ENCODE data around the gene HMGB4. TPM values are rescaled to one million over a fixed set of nuclear protein-coding genes. Genes with fewer than 3 reads are reported as not detected.

The HMGB4 gene
- total RNA-seq, 1 experiment from 2014 or later: not detected

DNA sequence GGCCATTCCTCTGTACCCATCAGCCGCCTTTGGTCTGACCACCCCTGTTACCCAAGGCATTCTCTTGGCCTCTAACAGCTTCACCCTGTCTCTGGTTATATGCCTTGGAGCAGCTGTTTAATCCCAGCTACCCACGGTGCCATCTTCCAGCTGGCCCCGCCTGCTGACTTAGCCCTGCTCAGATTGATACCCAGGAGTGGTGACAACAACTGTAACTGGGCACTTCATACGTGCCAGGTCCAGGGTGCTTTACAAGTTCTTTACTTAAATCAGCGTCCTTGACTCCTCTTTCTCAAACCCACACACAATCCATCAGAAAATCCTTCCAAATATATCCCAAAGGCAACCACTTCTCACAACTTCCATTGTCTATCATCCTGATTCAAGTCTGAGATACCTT, 37.2 kb upstream of the HMGB4 start:
- no peaks in the 10 kb centered on the region for H3K9me3 ChIP-seq (replicated peaks)
- no peaks in the 10 kb centered on the region for H3K4me1 ChIP-seq (replicated peaks)
- no peaks in the 10 kb centered on the region for H3K36me3 ChIP-seq
- DNase-seq (ENCODE audit: low read depth in 1 of 2, low spot score in 2 of 2): no peak
- H3K27me3 ChIP-seq (replicated peaks): no peaks in the 10 kb centered on the region
- H3K27ac ChIP-seq: no peak overlapping the region
- no peak overlapping the region for H3K4me3 ChIP-seq

DNA sequence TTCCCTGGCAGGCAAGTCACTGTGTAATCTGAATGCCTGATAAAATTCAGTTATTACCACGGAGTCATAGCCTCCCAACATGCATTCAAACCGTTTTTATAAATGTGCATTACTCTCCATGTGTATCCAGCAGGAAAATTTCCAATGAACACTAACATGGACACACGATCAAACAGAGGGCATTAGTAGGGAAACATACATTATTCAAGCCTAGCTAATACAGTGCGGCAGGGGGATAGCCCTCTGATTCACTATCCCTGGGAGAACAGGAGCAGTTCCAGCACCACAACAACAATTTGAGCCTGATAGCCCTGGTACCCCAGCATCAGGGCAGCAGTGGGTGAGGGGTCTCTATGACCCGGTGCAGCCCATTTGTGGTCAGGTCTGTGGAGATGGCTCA, 35.8 kb upstream of the HMGB4 start:
- H3K27me3 ChIP-seq (replicated peaks): no peaks in the 10 kb centered on the region
- H3K4me1 ChIP-seq (replicated peaks): no peaks in the 10 kb centered on the region
- no peaks in the 10 kb centered on the region for H3K9me3 ChIP-seq (replicated peaks)
- no peaks in the 10 kb centered on the region for H3K36me3 ChIP-seq
- no peak overlapping the region for H3K4me3 ChIP-seq
- DNase-seq (ENCODE audit: low read depth in 1 of 2, low spot score in 2 of 2): no peak
- H3K27ac ChIP-seq: no peak overlapping the region

DNA sequence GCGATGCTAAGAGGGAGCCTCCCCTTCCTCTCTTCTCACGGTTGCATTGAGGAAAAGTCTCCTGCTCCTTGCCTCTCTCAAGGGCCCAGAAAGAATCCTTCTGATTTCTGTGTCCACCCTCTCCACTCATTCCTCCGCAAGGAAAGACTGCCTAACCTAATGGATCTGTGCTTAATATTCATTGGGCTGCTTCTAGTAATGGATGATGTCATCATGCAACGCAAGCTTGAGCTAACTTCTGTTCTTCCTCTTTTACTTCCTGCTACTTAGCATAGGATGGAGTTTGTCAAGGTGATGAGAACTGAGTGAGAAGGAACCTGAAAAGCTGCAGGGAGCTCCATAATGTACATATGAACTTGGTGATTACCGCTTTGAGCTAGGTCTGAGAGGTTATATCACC, 35.2 kb upstream of the HMGB4 start:
- no peak for DNase-seq (ENCODE audit: low read depth in 1 of 2, low spot score in 2 of 2)
- Histone ChIP-seq H3K4me3 (no peak overlapping the region), H3K36me3 (no peaks in the 10 kb centered on the region), H3K4me1 (replicated peaks) (no peaks in the 10 kb centered on the region), H3K27me3 (replicated peaks) (no peaks in the 10 kb centered on the region), H3K9me3 (replicated peaks) (no peaks in the 10 kb centered on the region), H3K27ac (no peak overlapping the region)

DNA sequence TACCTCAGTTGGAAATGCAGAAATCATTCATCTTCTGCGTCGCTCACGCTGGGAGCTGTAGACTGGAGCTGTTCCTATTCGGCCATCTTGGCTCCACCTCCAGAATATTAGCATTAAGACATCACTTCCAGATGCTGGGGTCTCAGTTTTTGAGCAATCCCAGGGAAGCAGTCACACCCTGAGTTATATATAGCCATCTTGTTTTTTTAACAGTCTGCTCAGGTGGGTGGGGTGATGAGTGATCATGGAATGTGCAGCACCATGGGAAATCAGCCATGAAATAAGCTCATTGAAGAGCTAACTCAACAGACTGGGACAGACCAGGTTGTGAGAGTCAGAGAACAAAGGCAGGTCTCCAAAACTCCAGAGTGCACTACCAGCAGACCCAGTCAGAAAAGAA, 27.0 kb upstream of the HMGB4 start:
- no peaks in the 10 kb centered on the region for H3K36me3 ChIP-seq
- DNase-seq (ENCODE audit: low read depth in 1 of 2, low spot score in 2 of 2): no peak
- H3K4me1 ChIP-seq (replicated peaks): no peaks in the 10 kb centered on the region
- no peaks in the 10 kb centered on the region for H3K9me3 ChIP-seq (replicated peaks)
- H3K27ac ChIP-seq: no peak overlapping the region
- H3K4me3 ChIP-seq: no peak overlapping the region
- no peaks in the 10 kb centered on the region for H3K27me3 ChIP-seq (replicated peaks)

DNA sequence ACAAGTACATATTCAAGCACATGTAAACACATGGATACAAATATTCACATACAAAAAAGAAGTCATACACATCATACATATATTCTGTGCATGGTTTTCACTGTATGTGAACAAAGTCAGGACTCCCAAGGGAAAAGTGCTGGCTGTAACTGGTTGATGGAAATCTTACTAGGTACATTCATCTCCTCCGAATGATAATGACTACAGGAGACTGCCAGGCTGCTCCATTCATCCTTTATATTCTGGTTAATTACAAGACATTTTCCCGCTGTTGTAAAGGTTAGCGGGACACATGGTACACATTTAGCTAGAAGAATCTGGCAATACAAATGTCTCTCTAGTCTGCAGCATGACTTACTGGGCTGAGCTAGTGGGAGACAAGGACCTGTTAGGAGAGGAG, 26.2 kb upstream of the HMGB4 start:
- no peak for DNase-seq (ENCODE audit: low read depth in 1 of 2, low spot score in 2 of 2)
- Histone ChIP-seq H3K4me3 (no peak overlapping the region), H3K27me3 (replicated peaks) (no peaks in the 10 kb centered on the region), H3K4me1 (replicated peaks) (no peaks in the 10 kb centered on the region), H3K27ac (no peak overlapping the region), H3K36me3 (no peaks in the 10 kb centered on the region), H3K9me3 (replicated peaks) (no peaks in the 10 kb centered on the region)

DNA sequence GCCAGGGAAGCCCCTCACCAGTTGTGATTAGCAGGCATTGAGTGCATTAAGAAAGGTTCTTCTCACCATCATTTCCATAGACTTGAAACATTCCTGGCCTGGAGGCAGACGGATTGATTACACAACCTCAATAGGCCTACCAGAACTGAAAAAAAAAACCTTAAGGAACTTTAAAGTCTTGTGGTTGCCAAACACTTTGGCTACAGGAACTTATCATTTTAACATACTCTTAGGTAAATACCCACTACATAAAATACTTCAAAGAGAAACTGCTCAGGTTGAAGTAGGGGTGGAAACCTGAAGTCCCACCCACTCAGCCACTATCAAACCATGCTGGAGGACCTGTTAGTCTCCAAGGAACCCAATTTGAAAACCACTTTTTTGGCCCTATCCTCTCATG, 22.4 kb upstream of the HMGB4 start:
- no peak for DNase-seq (ENCODE audit: low read depth in 1 of 2, low spot score in 2 of 2)
- H3K36me3 ChIP-seq: no peaks in the 10 kb centered on the region
- H3K4me3 ChIP-seq: no peak overlapping the region
- no peaks in the 10 kb centered on the region for H3K4me1 ChIP-seq (replicated peaks)
- H3K9me3 ChIP-seq (replicated peaks): no peaks in the 10 kb centered on the region
- H3K27me3 ChIP-seq (replicated peaks): no peaks in the 10 kb centered on the region
- H3K27ac ChIP-seq: no peak overlapping the region

DNA sequence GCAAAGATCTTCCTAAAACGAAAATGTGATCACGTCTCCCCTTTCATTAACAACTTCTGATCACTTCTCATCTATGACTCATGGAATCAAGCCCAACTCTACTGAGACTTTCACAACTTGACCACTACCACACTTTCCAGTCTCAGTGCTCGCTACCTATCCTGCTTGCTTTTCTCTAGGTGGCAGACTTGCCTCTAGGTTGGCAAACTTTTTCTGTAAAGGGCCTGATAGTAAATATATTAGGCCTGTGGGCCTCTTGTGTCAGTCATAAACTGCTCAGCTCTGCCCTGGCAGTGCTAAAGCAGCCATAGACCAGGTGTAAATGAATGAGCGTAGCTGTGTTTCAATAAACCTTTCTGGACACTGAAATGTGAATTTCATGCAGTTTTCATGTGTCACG, 21.5 kb upstream of the HMGB4 start:
- DNase-seq (ENCODE audit: low read depth in 1 of 2, low spot score in 2 of 2): no peak
- H3K4me3 ChIP-seq: no peak overlapping the region
- no peaks in the 10 kb centered on the region for H3K9me3 ChIP-seq (replicated peaks)
- H3K27me3 ChIP-seq (replicated peaks): no peaks in the 10 kb centered on the region
- no peaks in the 10 kb centered on the region for H3K4me1 ChIP-seq (replicated peaks)
- no peak overlapping the region for H3K27ac ChIP-seq
- no peaks in the 10 kb centered on the region for H3K36me3 ChIP-seq

DNA sequence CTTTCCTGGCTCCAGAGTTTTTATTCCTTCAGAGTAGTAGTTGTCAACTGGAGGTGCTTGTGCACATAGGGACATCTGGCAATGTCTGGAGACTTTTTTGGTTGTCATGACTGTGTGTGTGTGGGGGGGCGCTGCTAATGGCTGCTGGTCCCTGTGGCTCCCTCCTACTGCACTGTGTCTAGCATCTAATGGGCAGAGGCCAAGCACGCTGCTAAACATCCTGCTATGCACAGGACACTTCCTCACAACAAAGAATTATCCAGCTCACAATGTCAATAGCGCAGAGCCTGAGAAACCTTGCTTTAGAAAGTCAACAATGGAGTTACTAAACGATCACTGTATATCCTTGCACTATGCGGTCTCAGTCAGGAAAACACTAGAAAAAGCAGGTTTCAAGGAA, 19.7 kb upstream of the HMGB4 start:
- no peak for DNase-seq (ENCODE audit: low read depth in 1 of 2, low spot score in 2 of 2)
- Histone ChIP-seq H3K4me1 (replicated peaks) (no peaks in the 10 kb centered on the region), H3K36me3 (no peaks in the 10 kb centered on the region), H3K4me3 (no peak overlapping the region), H3K9me3 (replicated peaks) (no peaks in the 10 kb centered on the region), H3K27ac (no peak overlapping the region), H3K27me3 (replicated peaks) (no peaks in the 10 kb centered on the region)

DNA sequence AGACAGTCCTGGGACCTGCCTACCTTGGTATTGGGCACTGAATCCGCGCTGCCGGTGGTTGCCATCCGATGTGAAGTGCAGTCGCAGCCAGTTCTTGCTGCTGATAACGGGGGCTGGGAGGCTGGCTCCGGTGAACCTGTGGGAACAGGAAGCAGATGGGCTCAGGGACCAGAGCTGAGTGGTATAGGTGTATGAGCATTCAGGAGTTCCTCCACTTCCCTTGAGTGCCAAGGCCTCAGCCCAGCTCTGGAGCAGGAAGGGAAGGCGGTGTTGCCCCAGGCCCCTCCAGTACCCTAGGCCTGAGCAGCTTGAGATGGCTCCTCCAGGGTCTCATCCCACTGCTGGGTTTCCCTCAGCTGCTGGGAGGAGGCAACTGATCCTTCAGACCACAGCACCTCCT, 17.0 kb upstream of the HMGB4 start:
- Histone ChIP-seq H3K36me3 (no peaks in the 10 kb centered on the region), H3K27ac (no peak overlapping the region), H3K4me3 (no peak overlapping the region), H3K9me3 (replicated peaks) (no peaks in the 10 kb centered on the region), H3K4me1 (replicated peaks) (no peaks in the 10 kb centered on the region), H3K27me3 (replicated peaks) (no peaks in the 10 kb centered on the region)
- no peak for DNase-seq (ENCODE audit: low read depth in 1 of 2, low spot score in 2 of 2)

DNA sequence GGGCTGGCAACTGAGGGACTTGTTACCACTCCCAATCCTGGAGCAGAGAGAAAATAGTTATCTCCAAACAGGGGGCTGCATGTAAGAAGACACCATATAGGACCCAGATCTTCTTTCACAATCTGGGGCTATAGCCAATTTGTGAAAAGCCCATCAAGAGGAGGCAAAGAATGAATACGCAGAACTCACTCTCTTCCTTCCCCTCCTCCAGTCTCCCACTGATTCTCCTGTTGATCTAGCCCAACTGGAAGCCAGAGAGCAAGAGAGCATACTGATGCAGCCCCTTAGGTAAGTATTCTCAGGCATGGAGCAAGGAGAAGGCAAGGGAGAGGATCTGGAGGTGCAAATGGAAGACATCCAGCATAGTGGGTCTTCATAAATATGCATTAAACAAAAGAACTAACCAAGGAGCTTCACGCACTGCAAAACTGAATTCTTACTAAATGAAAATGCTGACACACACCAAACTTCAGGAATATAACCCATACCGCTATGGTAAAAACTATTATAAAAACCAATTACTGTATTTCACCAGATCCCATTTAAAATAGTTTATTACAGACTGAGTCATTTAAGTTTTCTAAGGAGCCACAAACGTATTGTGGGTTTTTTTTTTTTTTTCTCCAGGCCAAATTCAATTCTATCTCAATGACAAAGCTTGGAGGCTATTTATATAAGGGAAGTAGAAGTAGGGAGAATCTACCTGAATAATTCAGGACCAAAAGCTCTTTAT, 15.5 kb upstream of the HMGB4 start:
- H3K4me1 ChIP-seq (replicated peaks): no peaks in the 10 kb centered on the region
- no peak overlapping the region for H3K4me3 ChIP-seq
- no peak for DNase-seq (ENCODE audit: low read depth in 1 of 2, low spot score in 2 of 2)
- no peaks in the 10 kb centered on the region for H3K36me3 ChIP-seq
- no peaks in the 10 kb centered on the region for H3K9me3 ChIP-seq (replicated peaks)
- H3K27me3 ChIP-seq (replicated peaks): no peaks in the 10 kb centered on the region
- H3K27ac ChIP-seq: no peak overlapping the region

DNA sequence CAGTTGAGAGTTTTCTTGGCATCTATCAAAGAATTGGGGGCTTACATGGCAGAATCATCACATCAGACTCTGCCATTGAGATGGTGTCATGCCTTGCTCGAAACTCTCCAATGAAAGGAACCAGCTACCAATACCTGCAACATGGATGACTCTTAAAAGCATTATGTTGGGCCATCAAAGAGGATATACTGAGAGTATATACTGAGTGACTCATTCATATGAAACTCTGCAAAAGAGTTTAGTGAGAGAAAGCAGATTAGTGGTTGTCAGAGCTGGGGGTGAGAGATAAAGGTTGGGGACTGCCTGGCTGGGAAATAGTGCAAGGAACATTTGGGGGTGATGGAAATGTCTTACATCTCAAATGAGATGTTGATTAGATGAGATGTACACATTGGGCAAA, 14.7 kb upstream of the HMGB4 start:
- Histone ChIP-seq H3K27ac (no peak overlapping the region), H3K36me3 (no peaks in the 10 kb centered on the region), H3K9me3 (replicated peaks) (no peaks in the 10 kb centered on the region), H3K4me1 (replicated peaks) (no peaks in the 10 kb centered on the region), H3K27me3 (replicated peaks) (no peaks in the 10 kb centered on the region), H3K4me3 (no peak overlapping the region)
- DNase-seq (ENCODE audit: low read depth in 1 of 2, low spot score in 2 of 2): no peak

DNA sequence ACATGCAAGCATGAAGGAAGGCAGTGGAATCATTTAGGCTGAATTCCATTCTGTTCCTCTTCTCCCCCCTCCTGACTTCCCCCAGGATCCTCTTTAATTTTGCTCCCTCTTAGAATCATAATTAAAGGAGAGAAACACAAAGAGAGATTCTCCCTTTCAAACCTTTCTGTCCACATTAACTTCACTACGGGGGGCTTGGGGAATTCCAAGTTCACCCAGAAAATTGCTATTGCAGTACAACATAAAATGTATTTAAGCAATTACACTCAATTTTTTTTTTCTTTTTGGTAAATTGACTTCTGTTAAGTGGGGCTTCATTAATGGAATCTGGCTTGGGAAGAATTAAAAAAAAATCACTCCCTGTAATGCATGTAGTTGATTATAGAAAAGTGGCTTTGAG, 13.4 kb upstream of the HMGB4 start:
- DNase-seq (ENCODE audit: low read depth in 1 of 2, low spot score in 2 of 2): no peak
- no peaks in the 10 kb centered on the region for H3K36me3 ChIP-seq
- H3K27ac ChIP-seq: no peak overlapping the region
- no peaks in the 10 kb centered on the region for H3K27me3 ChIP-seq (replicated peaks)
- no peak overlapping the region for H3K4me3 ChIP-seq
- H3K9me3 ChIP-seq (replicated peaks): no peaks in the 10 kb centered on the region
- H3K4me1 ChIP-seq (replicated peaks): no peaks in the 10 kb centered on the region

DNA sequence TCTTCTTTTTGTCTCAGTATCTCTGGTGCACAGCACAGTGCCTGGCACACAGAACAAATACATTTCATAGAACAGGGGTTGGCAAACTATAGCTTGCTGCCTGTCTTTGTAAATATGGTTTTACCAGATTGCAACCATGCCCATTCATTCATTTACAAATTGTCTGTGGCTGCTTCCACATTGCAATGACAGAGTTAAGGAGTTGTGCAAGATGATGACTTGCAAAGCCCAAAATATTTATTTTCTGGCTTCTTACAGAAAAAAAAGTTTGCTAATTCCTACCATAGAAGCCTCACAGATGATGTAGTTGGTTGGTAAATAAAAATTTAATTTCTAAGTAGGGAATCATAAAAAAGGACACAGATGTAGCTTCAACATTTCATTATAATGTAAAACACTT, 11.2 kb upstream of the HMGB4 start:
- no peak overlapping the region for H3K4me3 ChIP-seq
- H3K36me3 ChIP-seq: no peaks in the 10 kb centered on the region
- no peaks in the 10 kb centered on the region for H3K4me1 ChIP-seq (replicated peaks)
- no peak overlapping the region for H3K27ac ChIP-seq
- no peaks in the 10 kb centered on the region for H3K9me3 ChIP-seq (replicated peaks)
- DNase-seq (ENCODE audit: low read depth in 1 of 2, low spot score in 2 of 2): no peak
- H3K27me3 ChIP-seq (replicated peaks): no peaks in the 10 kb centered on the region

DNA sequence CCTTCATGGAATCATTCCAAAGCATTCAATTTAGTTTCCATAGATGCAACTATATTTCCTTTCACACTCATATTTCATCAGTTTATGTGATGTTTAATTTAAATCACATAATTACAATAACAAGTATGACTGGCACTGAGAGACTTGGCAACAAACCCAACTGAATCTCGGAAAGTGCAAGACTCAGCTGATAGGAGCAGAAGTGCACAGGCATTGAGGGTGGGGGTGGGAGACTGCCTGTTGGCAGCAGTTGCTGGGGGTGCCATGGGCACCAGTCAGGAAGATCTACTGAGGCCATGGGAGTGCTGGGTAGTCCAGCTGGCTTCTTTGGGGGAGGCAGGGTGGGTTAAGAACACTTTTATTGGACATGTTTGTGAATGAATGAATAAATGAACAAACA, 10.4 kb upstream of the HMGB4 start:
- H3K36me3 ChIP-seq: no peaks in the 10 kb centered on the region
- no peaks in the 10 kb centered on the region for H3K27me3 ChIP-seq (replicated peaks)
- no peaks in the 10 kb centered on the region for H3K9me3 ChIP-seq (replicated peaks)
- no peak for DNase-seq (ENCODE audit: low read depth in 1 of 2, low spot score in 2 of 2)
- no peaks in the 10 kb centered on the region for H3K4me1 ChIP-seq (replicated peaks)
- H3K27ac ChIP-seq: no peak overlapping the region
- H3K4me3 ChIP-seq: no peak overlapping the region

DNA sequence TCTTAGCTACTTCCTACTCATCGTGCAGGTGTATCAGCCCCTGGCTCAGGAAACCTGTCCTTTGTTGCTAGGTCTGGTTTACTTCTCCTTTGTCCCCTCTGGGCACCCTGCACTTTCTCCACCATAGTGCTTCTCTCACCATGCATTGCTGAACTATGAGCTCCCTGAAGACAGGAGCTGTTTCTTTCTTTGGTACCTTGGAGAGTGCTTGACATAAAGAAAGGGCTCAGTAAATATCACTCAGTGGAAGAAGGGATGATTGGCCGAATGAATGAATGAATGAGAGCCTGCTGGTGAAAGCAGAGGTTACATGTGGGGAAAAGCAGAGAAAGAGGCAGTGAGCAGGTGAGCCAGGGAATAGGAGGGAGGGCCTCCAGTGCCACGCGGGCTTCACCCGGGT, 9.8 kb upstream of the HMGB4 start:
- DNase-seq (ENCODE audit: low read depth in 1 of 2, low spot score in 2 of 2): no peak
- no peaks in the 10 kb centered on the region for H3K9me3 ChIP-seq (replicated peaks)
- no peak overlapping the region for H3K4me3 ChIP-seq
- no peaks in the 10 kb centered on the region for H3K4me1 ChIP-seq (replicated peaks)
- H3K27me3 ChIP-seq (replicated peaks): no peaks in the 10 kb centered on the region
- H3K27ac ChIP-seq: no peak overlapping the region
- H3K36me3 ChIP-seq: no peaks in the 10 kb centered on the region
